ENCODE results near the gene HOXB1. TPM values are rescaled to one million over a fixed set of nuclear protein-coding genes. Genes with fewer than 3 reads are reported as not detected.

The HOXB1 gene
- polyA plus RNA-seq, 1 experiment: not detected

DNA sequence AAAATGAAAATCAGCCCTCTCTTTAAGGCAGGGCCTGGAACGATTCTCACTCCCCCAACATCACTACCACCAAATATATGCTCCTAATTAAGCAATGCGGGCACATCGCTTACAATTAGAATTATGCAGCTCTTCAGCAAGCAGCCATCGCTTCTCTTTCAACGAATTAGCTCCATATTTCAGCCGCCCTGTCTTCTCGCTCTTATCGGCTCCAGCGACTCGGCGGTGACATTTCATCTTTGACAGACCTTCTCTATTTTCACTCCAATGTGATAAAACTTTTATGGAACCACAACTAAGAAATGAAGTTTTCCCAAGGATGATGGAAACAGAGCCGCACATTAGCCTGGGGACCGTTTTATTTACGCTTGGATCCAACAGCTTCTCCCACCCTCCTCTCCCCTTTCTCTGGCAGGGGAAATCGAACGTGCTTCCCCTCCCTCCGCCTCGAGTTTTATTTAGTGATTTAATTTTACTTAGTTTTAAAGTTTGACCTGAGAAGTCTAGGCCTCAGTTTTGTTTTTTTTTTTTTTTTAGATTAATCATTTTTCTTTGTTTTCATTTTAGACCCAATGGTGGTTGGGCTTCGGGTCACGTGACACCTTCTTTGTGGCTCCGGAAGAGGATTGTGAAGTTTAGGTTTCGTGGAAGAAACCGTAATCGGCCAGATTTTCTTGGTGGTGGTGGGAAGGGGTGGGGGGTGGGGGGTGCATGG, 17.2 kb upstream of the HOXB1 start:
- Histone ChIP-seq H3K27me3 (ENCODE audit: control insufficient read depth, insufficient read depth, low read length) (peaks cover 14% of the 10 kb centered on the region), H3K4me3 (ENCODE audit: low read depth, low read length) (no peak overlapping the region), H3K36me3 (ENCODE audit: control insufficient read depth, insufficient read depth, low read length) (no peaks in the 10 kb centered on the region)
- TF ChIP-seq, protein P1, sequence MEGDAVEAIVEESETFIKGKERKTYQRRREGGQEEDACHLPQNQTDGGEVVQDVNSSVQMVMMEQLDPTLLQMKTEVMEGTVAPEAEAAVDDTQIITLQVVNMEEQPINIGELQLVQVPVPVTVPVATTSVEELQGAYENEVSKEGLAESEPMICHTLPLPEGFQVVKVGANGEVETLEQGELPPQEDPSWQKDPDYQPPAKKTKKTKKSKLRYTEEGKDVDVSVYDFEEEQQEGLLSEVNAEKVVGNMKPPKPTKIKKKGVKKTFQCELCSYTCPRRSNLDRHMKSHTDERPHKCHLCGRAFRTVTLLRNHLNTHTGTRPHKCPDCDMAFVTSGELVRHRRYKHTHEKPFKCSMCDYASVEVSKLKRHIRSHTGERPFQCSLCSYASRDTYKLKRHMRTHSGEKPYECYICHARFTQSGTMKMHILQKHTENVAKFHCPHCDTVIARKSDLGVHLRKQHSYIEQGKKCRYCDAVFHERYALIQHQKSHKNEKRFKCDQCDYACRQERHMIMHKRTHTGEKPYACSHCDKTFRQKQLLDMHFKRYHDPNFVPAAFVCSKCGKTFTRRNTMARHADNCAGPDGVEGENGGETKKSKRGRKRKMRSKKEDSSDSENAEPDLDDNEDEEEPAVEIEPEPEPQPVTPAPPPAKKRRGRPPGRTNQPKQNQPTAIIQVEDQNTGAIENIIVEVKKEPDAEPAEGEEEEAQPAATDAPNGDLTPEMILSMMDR (IDR thresholded peaks at IDR 0.05; ENCODE audit: insufficient read depth, low read depth, low read length): no peak
- ChIA-PET CTCF (interaction anchor here (1.3 to 1.9 kb wide), 2 partner anchors 14 to 196 kb away, joined by 3 read pairs; no protein-coding TSS in a partner anchor), POLR2A (interaction anchor here (0.7 kb wide), 1 partner anchor 55 kb away, joined by 20 read pairs; no protein-coding TSS in a partner anchor)
- DNase-seq (ENCODE audit: low read depth): no peak

- ChIA-PET POLR2A (interaction anchor here (0.7 kb wide), 1 partner anchor 54 kb away, joined by 20 read pairs; no protein-coding TSS in a partner anchor), CTCF (interaction anchor here (0.6 to 1.9 kb wide), 3 partner anchors 14 to 195 kb away, joined by 3 read pairs; no protein-coding TSS in a partner anchor)
- Histone ChIP-seq H3K36me3 (ENCODE audit: control insufficient read depth, insufficient read depth, low read length) (no peaks in the 10 kb centered on the region), H3K4me3 (ENCODE audit: low read depth, low read length) (no peak overlapping the region), H3K27me3 (ENCODE audit: control insufficient read depth, insufficient read depth, low read length) (peaks cover 13% of the 10 kb centered on the region)
- no peak for DNase-seq (ENCODE audit: low read depth)
- TF ChIP-seq, protein P1 (IDR thresholded peaks at IDR 0.05; ENCODE audit: insufficient read depth, low read depth, low read length): no peak
Observed at GRCh38 chr17:48546924-48547807, 16.4 kb upstream of the HOXB1 start.

DNA sequence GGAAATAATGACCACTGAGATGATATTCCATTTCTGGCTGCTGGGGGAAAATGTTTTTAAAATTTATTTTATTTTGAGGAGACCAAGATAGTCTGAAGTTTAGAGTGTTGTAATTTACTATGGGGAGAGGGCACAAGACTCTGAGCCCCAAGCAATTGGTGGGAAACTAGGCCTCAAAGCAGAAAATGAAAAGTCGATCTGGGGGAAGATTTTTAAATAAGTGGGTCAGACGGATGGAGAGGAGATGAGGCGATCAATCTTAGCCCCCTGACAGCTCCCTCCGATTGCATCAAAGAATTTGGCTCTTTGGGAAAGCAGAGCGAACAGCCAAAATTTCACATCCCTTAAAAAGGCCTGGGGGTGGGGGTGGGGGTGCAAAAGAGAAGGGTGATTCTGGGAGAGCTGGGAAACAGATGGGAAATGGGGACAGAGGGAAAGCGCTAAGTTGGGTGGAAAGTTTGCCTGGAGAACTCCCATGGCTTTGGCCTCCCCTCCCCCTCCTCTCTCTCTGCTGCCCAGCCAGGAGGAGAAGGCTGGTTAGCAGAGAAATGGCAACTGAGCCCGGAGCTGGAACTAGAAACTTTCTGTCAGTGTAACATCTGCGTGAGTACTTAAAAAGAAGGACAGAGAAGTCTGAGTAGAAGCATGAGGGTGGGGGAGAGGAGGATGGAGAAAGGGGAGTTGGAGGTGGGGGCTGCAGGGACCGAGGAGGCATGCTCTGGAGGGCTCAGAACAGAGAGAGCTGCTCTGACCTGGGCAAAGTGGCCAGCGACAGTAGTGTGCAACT, 15.5 kb upstream of the HOXB1 start:
- H3K4me3 ChIP-seq (ENCODE audit: low read depth, low read length): no peak overlapping the region
- POLR2A ChIA-PET: no interaction called here
- H3K27me3 ChIP-seq (ENCODE audit: control insufficient read depth, insufficient read depth, low read length): peaks cover 16% of the 10 kb centered on the region
- no peaks in the 10 kb centered on the region for H3K36me3 ChIP-seq (ENCODE audit: control insufficient read depth, insufficient read depth, low read length)
- no peak for DNase-seq (ENCODE audit: low read depth)
- TF ChIP-seq, protein P1 (IDR thresholded peaks at IDR 0.05; ENCODE audit: insufficient read depth, low read depth, low read length): no peak
- CTCF ChIA-PET: interaction anchor here (0.6 to 1.9 kb wide), 2 partner anchors 14 to 16 kb away, joined by 3 read pairs; no protein-coding TSS in a partner anchor

DNA sequence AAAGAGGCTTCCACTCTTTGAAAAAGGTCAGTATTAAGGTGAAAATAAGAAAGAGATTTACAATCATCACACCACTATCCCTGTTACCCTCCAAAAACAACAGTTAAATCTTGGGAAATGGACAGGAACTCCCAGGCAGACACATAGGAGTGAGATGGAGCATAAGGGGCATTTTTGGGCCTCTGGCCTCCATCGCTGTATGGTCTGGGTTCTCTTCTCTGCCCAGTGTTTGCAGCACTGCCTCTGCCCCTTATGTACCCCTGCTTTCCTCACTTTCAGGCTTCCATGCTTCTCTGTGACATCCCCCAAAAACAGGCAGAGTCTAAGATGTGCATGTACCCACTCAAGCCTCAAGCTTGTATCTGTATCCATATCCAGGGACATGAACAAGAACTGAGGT, 14.7 kb upstream of the HOXB1 start:
- CTCF ChIA-PET: no interaction called here
- TF ChIP-seq, protein P1 (IDR thresholded peaks at IDR 0.05; ENCODE audit: insufficient read depth, low read depth, low read length): no peak
- Histone ChIP-seq H3K36me3 (ENCODE audit: control insufficient read depth, insufficient read depth, low read length) (no peaks in the 10 kb centered on the region), H3K4me3 (ENCODE audit: low read depth, low read length) (no peak overlapping the region), H3K27me3 (ENCODE audit: control insufficient read depth, insufficient read depth, low read length) (peaks cover 16% of the 10 kb centered on the region)
- no peak for DNase-seq (ENCODE audit: low read depth)
- POLR2A ChIA-PET: no interaction called here

Data from BJ (cell line).